Neural crest cell (in vitro differentiated cells): ENCODE data around the gene TCEAL5. TPM values are rescaled to one million over a fixed set of nuclear protein-coding genes. Genes with fewer than 3 reads are reported as not detected.

ENCODE experiments used
- DNase-seq: peaks from one replicate; pipeline ENCODE4 v3.0.0; 2021; ENCODE audit warnings: low read depth, mixed read lengths, low spot score
- H3K27ac Mint-ChIP-seq: one replicate; pipeline ENCODE4 v1.8.0; 2021; ENCODE audit warnings: mild to moderate bottlenecking, mixed read lengths; ENCODE audit not compliant: unreplicated experiment
- H3K27me3 Mint-ChIP-seq: 2 replicates; pipeline ENCODE4 v1.8.0; 2021; ENCODE audit warnings: low read depth, mild to moderate bottlenecking, mixed read lengths
- H3K36me3 Mint-ChIP-seq: 2 replicates; pipeline ENCODE4 v1.8.0; 2021; ENCODE audit warnings: low read depth, mild to moderate bottlenecking, mixed read lengths
- H3K4me1 Mint-ChIP-seq: 2 replicates; pipeline ENCODE4 v1.8.0; 2021; ENCODE audit warnings: mixed read lengths
- H3K4me3 Mint-ChIP-seq: one replicate; pipeline ENCODE4 v1.8.0; 2021; ENCODE audit warnings: mild to moderate bottlenecking, mixed read lengths
- H3K9me3 Mint-ChIP-seq: 2 replicates; pipeline ENCODE4 v1.8.0; 2021; ENCODE audit warnings: mixed read lengths
- CTCF ChIP-seq: fragments of 200-600 bp; sonication (generic); conservative IDR thresholded peaks from 2 replicates; pipeline ENCODE4 v1.5.0; 2021; ENCODE audit warnings: antibody characterized with exemption, mild to moderate bottlenecking
- total RNA-seq: library from RNA; stranded (reverse); gene quantifications from 2 replicates; pipeline ENCODE4 v1.2.1, GENCODE V29; 2021

The TCEAL5 gene
- total RNA-seq, 1 donor from 2014 or later, result not detected

- DNase-seq, result no peak
- H3K27ac Mint-ChIP-seq, result no peak overlapping the region
- no peaks in the 10 kb centered on the region for H3K9me3 Mint-ChIP-seq
- no peak for TF ChIP-seq CTCF
- H3K27me3 Mint-ChIP-seq, result peaks cover 4% of the 10 kb centered on the region
- H3K4me1 Mint-ChIP-seq, result no peaks in the 10 kb centered on the region
- H3K4me3 Mint-ChIP-seq, result no peak overlapping the region
- H3K36me3 Mint-ChIP-seq, result no peaks in the 10 kb centered on the region
Observed at GRCh38 chrX:103293118-103293517, 16.6 kb upstream of the TCEAL5 start.

- H3K27me3 Mint-ChIP-seq, result peaks cover 2% of the 10 kb centered on the region
- H3K27ac Mint-ChIP-seq, result no peak overlapping the region
- no peak for DNase-seq
- TF ChIP-seq CTCF, result no peak
- H3K9me3 Mint-ChIP-seq, result peaks cover 3% of the 10 kb centered on the region
- H3K4me3 Mint-ChIP-seq, result no peak overlapping the region
- H3K4me1 Mint-ChIP-seq, result no peaks in the 10 kb centered on the region
- no peaks in the 10 kb centered on the region for H3K36me3 Mint-ChIP-seq
Observed at GRCh38 chrX:103279624-103280023, 3.1 kb upstream of the TCEAL5 start.

- DNase-seq, result no peak
- no peaks in the 10 kb centered on the region for H3K36me3 Mint-ChIP-seq
- peaks cover 5% of the 10 kb centered on the region for H3K9me3 Mint-ChIP-seq
- no peaks in the 10 kb centered on the region for H3K4me1 Mint-ChIP-seq
- no peak overlapping the region for H3K4me3 Mint-ChIP-seq
- H3K27me3 Mint-ChIP-seq, result peaks cover 3% of the 10 kb centered on the region
- H3K27ac Mint-ChIP-seq, result no peak overlapping the region
- TF ChIP-seq CTCF, result no peak
Observed at GRCh38 chrX:103275947-103276567, 493 bp downstream of the TCEAL5 start.

- H3K36me3 Mint-ChIP-seq, result no peaks in the 10 kb centered on the region
- no peaks in the 10 kb centered on the region for H3K4me1 Mint-ChIP-seq
- no peak for TF ChIP-seq CTCF
- H3K27ac Mint-ChIP-seq, result no peak overlapping the region
- H3K9me3 Mint-ChIP-seq, result peaks cover 4% of the 10 kb centered on the region
- H3K27me3 Mint-ChIP-seq, result peaks cover 3% of the 10 kb centered on the region
- no peak overlapping the region for H3K4me3 Mint-ChIP-seq
- DNase-seq, result no peak
Observed at GRCh38 chrX:103274284-103274683, 2.3 kb downstream of the TCEAL5 start.

- H3K4me3 Mint-ChIP-seq, result no peak overlapping the region
- no peak for TF ChIP-seq CTCF
- H3K27me3 Mint-ChIP-seq, result peaks cover 4% of the 10 kb centered on the region
- no peak for DNase-seq
- H3K9me3 Mint-ChIP-seq, result peaks cover 4% of the 10 kb centered on the region
- peaks cover 19% of the 10 kb centered on the region for H3K4me1 Mint-ChIP-seq
- no peak overlapping the region for H3K27ac Mint-ChIP-seq
- H3K36me3 Mint-ChIP-seq, result peaks cover 4% of the 10 kb centered on the region
Observed at GRCh38 chrX:103258275-103258674, 18.3 kb downstream of the TCEAL5 start.
